GM12872 (cell line): ENCODE data around the gene ADORA1.

Source experiments
- CTCF ChIP-seq: IDR thresholded peaks from 3 replicates; pipeline ENCODE4 v1.5.1; 2011; ENCODE audit warnings: low read depth, mild to moderate bottlenecking, low read length, moderate library complexity; ENCODE audit not compliant: insufficient read depth

The ADORA1 gene

DNA sequence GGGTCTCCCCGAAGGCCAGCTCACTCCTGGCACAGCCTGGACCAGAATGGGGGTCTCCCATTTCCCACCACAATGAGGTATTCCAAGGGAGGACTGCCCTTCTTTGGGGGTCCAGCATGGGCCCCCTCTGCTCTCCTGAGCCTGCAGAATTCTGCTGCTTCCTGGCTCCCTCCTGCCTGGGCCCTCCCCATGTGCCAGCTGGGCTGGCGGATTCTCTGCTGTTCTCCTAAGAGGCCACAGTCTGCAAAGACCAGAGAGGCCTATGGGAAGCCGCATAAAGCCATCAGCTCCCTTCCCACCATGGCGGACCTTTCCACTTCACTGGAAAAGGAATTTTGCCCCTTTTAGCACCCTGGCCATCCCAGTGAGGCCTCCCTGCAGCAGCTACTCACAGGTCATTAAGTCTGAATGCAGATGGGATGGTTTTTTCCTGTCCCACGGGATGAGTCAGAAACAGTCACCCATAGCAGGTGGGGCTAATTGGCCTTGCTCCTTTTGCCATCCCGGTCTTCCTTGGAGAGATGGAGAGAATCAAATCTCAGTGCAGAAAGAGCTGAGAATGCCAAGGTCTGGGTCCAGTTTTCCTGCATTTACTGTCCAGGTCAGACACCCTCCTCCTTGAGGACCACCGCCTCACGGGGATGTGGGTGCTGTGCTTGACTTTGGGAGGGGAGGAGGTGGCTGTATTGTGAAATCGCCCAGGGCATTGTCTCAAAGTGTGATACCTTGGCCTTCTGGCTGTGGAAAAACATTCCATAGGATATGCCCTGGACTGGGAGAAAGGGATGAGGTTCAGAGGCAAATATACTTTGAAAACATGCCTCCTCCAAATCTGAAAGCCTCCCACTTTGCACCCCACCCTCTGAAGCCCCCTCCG lies 24.9 kb downstream of the ADORA1 start:
- no peak for TF ChIP-seq CTCF

DNA sequence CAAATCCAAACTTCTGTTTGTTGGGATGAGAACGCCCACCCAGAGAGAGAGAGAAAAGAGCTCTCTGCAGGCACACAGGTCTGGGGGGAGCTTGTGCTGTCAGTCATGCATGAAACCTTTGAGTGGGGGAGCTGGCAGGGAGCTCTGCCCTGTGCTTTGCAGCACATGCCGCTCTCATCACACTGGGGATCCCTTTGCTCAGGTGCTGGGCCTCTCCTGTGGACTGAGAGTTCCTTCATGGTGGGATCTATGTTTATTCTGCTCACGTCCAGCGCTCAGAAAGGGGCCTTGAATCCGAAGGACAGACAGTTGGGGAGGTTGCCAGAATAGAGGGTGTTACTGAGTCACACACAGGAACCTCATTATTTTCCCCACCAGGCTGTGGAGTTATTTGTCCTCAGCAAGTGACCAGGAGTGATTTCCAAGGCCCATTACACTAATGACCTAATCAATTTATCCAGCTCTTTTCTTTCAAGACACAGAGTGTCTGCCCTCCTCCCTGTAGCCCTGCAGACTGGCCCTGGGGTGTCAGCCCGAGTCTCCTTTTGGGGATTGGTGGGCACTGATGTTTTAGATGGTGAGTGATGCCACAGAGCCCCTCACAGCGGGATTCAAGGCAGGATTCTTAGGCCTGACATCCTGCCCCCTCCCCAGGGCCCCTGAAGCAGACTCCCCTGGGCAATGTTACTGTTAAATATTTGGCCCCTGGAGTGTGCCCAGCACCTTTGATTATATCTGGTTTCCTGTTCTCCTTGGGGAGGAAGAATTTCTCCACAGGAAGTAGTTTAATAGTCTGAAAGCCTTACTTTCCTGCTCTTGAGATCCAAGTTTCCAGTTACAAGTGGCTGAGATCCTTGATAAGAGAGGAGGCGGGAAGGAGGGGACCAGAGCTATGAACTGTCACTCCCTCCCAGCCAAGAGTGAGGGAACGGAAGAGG lies 25.8 kb downstream of the ADORA1 start:
- TF ChIP-seq CTCF, result no peak

- TF ChIP-seq CTCF, result no peak
Observed at GRCh38 chr1:203153989-203154821, 26.7 kb downstream of the ADORA1 start.

GRCh38 chr1:203156280-203156679 lies 28.8 kb downstream of the ADORA1 start:
- TF ChIP-seq CTCF, result no peak

GRCh38 chr1:203158423-203158822 lies 30.9 kb downstream of the ADORA1 start:
- TF ChIP-seq CTCF, result no peak

DNA sequence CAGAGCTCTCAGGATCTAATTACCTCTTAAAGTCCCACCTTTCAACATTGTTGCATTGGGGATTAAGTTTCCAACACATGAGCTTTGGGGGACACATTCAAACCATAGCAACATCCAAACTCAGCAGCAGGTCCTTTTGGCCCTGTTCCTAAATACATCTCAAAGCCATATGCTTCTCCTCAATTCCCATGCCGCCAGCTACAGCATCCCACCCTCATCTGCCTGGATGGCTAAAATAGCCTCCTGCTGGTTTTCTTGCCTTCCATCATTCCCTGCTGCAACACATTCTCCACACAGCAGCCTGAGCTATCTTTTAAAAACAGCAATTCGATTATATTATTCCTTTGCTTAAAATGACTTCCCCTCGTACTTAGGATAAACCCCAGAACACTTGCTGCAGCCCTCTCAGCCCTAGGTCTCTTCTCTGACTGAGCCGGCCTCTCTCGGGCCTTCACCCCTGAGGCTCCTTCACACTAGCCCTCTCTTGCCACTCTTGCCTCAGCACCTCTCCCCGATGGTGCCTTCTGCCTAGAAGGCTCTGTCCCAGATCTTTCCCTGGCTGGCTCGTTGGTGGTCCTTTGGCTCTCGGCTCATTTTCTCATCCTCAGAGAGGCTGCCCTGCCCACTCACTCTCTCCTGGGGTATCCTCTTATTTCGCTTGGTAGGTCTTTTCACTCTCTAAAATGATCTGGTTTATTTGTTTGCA lies 31.6 kb downstream of the ADORA1 start:
- TF ChIP-seq CTCF, result no peak
